Smooth muscle cell (in vitro differentiated cells): ENCODE data around the gene GPS2. TPM values are rescaled to one million over a fixed set of nuclear protein-coding genes. Genes with fewer than 3 reads are reported as not detected.
A peak's percentile ranks its signal among the peaks of the same experiment; 100 is the strongest.

ENCODE experiments used
- DNase-seq: peaks from one replicate; lab custom pipeline; 2025; ENCODE audit not compliant: unreplicated experiment; lab: John Stamatoyannopoulos, UW
- H2AFZ ChIP-seq: fragments of 200-600 bp; sonication (generic); 2 replicates; pipeline ENCODE4 v1.6.0; 2016; ENCODE audit warnings: antibody characterized with exemption, low read depth, mild to moderate bottlenecking
- H3F3A ChIP-seq: fragments of 200-600 bp; sonication (generic); 2 replicates; pipeline ENCODE4 v1.6.0; 2017; ENCODE audit warnings: antibody characterized with exemption, low read depth
- H3K27ac ChIP-seq: fragments of 200-600 bp; sonication (generic); 2 replicates; pipeline ENCODE4 v1.5.1; 2016; ENCODE audit warnings: low read depth, mild to moderate bottlenecking
- H3K27me3 ChIP-seq: fragments of 200-600 bp; sonication (generic); 2 replicates; pipeline ENCODE4 v1.6.1; 2016; ENCODE audit warnings: low read depth, mild to moderate bottlenecking
- H3K36me3 ChIP-seq: fragments of 200-600 bp; sonication (generic); 2 replicates; pipeline ENCODE4 v1.5.1; 2016; ENCODE audit warnings: low read depth
- H3K4me1 ChIP-seq: fragments of 200-600 bp; sonication (generic); 2 replicates; pipeline ENCODE4 v1.5.1; 2016; ENCODE audit warnings: low read depth
- H3K4me2 ChIP-seq: fragments of 200-600 bp; sonication (generic); 2 replicates; pipeline ENCODE4 v1.6.0; 2016; ENCODE audit warnings: mild to moderate bottlenecking
- H3K4me3 ChIP-seq: fragments of 200-600 bp; sonication (generic); 2 replicates; pipeline ENCODE4 v1.5.1; 2016; ENCODE audit warnings: mild to moderate bottlenecking
- H3K79me2 ChIP-seq: fragments of 200-600 bp; sonication (generic); 2 replicates; pipeline ENCODE4 v1.6.0; 2016; ENCODE audit warnings: low read depth, mild to moderate bottlenecking
- H3K9ac ChIP-seq: fragments of 200-600 bp; sonication (generic); 2 replicates; pipeline ENCODE4 v1.6.0; 2016; ENCODE audit warnings: low read depth
- H3K9me3 ChIP-seq: fragments of 200-600 bp; sonication (generic); replicated peaks from 2 replicates; pipeline ENCODE4 v1.5.1; 2016; ENCODE audit warnings: low read depth
- H4K20me1 ChIP-seq: fragments of 200-600 bp; sonication (generic); 2 replicates; pipeline ENCODE4 v1.6.0; 2016; ENCODE audit warnings: low read depth
- CTCF ChIP-seq: fragments of 200-600 bp; sonication (generic); IDR thresholded peaks from 2 replicates; pipeline ENCODE4 v1.5.1; 2017; ENCODE audit warnings: borderline replicate concordance, mild to moderate bottlenecking, antibody characterized with exemption; ENCODE audit not compliant: insufficient read depth, poor library complexity, severe bottlenecking
- WGBS: methylation state at CpG from one replicate; pipeline ENCODE4 v1.1.7; 2016; ENCODE audit warnings: low lambda C conversion rate; 5-methylcytosine and 5-hydroxymethylcytosine counted together
- polyA plus RNA-seq: library from polyadenylated mRNA; unstranded; fragments of >200 nt; fragmentation: Nextera tagmentation; extraction: Ambion mirVana; gene quantifications from 2 replicates; pipeline ENCODE4 v1.2.1, GENCODE V29; 2016
- total RNA-seq: library from RNA; depleted of rRNA; stranded (reverse); fragments of >200 nt; gene quantifications from 2 replicates; pipeline ENCODE4 v1.2.3, GENCODE V29; 2014

GPS2 gene
- total and polyA plus RNA-seq, 2 experiments from 2014 or later = 40.3 to 77.0 TPM

- no peak overlapping the region for H3K4me2 ChIP-seq
- no peak overlapping the region for H3K27ac ChIP-seq
- peaks cover 10% of the 10 kb centered on the region for H3K79me2 ChIP-seq
- no peak overlapping the region for H3K4me3 ChIP-seq
- TF ChIP-seq CTCF = no peak
- peaks cover 9% of the 10 kb centered on the region for H3K4me1 ChIP-seq
- H3K27me3 ChIP-seq = no peaks in the 10 kb centered on the region
- no peaks in the 10 kb centered on the region for H3F3A ChIP-seq
- 89% methylated on average over 3 of the region's 3 CpGs for WGBS
- no peaks in the 10 kb centered on the region for H4K20me1 ChIP-seq
- H2AFZ ChIP-seq = no peak overlapping the region
- H3K9ac ChIP-seq = no peak overlapping the region
- no peak for DNase-seq
- H3K36me3 ChIP-seq = no peaks in the 10 kb centered on the region
- H3K9me3 ChIP-seq = no peaks in the 10 kb centered on the region
These were observed 9.2 kb upstream of the GPS2 start for GRCh38 chr17:7324438-7324779.

GRCh38 chr17:7323731-7324437 is 8.7 kb upstream of the GPS2 start:
- Histone ChIP-seq H3K27ac (no peak overlapping the region), H4K20me1 (no peaks in the 10 kb centered on the region), H3K79me2 (peaks cover 10% of the 10 kb centered on the region), H3K27me3 (no peaks in the 10 kb centered on the region), H3K9ac (no peak overlapping the region), H3K4me2 (no peak overlapping the region), H3F3A (no peaks in the 10 kb centered on the region), H2AFZ (no peak overlapping the region), H3K36me3 (no peaks in the 10 kb centered on the region), H3K4me1 (peaks cover 9% of the 10 kb centered on the region), H3K9me3 (no peaks in the 10 kb centered on the region), H3K4me3 (no peak overlapping the region)
- WGBS = 75% methylated on average over 39 of the region's 39 CpGs
- no peak for DNase-seq
- TF ChIP-seq CTCF = peak; percentile 71

- Histone ChIP-seq H3K27me3 (no peaks in the 10 kb centered on the region), H3K4me3 (no peak overlapping the region), H3K79me2 (no peaks in the 10 kb centered on the region), H4K20me1 (no peaks in the 10 kb centered on the region), H3K4me2 (no peak overlapping the region), H3K27ac (no peak overlapping the region), H3K4me1 (no peaks in the 10 kb centered on the region), H3F3A (no peaks in the 10 kb centered on the region), H3K36me3 (no peaks in the 10 kb centered on the region), H3K9ac (no peak overlapping the region), H2AFZ (no peak overlapping the region), H3K9me3 (no peaks in the 10 kb centered on the region)
- no peak for TF ChIP-seq CTCF
- WGBS = 98% methylated on average over 22 of the region's 22 CpGs
- no peak for DNase-seq
These were observed 7.5 kb upstream of the GPS2 start for GRCh38 chr17:7322520-7323194.

GRCh38 chr17:7321466-7321865 is 6.3 kb upstream of the GPS2 start:
- no peak overlapping the region for H3K27ac ChIP-seq
- H3F3A ChIP-seq = peaks cover 2% of the 10 kb centered on the region
- no peaks in the 10 kb centered on the region for H3K36me3 ChIP-seq
- H2AFZ ChIP-seq = no peak overlapping the region
- no peak for TF ChIP-seq CTCF
- H3K9ac ChIP-seq = no peak overlapping the region
- H4K20me1 ChIP-seq = no peaks in the 10 kb centered on the region
- WGBS = 97% methylated on average over 15 of the region's 15 CpGs
- no peak overlapping the region for H3K4me3 ChIP-seq
- no peaks in the 10 kb centered on the region for H3K4me1 ChIP-seq
- H3K9me3 ChIP-seq = no peaks in the 10 kb centered on the region
- H3K79me2 ChIP-seq = no peaks in the 10 kb centered on the region
- DNase-seq = no peak
- H3K4me2 ChIP-seq = no peak overlapping the region
- no peaks in the 10 kb centered on the region for H3K27me3 ChIP-seq
